EH (cell line): ENCODE measurements around the gene MAP3K2.
"Not testable (repeated sequence)": the region's sequence is repeated elsewhere in the genome, so short reads cannot be mapped to it uniquely, and the experiment has no call there.

ENCODE experiments used
- DNase-seq: peaks from one replicate; pipeline ENCODE4 v3.0.0-alpha.2; 2015; ENCODE audit warnings: low read depth

MAP3K2 gene

GRCh38 chr2:127382831-127383230 is 4.9 kb downstream of the MAP3K2 start:
- DNase-seq = no peak

GRCh38 chr2:127381762-127382161 is 6.0 kb downstream of the MAP3K2 start:
- no peak for DNase-seq

DNA sequence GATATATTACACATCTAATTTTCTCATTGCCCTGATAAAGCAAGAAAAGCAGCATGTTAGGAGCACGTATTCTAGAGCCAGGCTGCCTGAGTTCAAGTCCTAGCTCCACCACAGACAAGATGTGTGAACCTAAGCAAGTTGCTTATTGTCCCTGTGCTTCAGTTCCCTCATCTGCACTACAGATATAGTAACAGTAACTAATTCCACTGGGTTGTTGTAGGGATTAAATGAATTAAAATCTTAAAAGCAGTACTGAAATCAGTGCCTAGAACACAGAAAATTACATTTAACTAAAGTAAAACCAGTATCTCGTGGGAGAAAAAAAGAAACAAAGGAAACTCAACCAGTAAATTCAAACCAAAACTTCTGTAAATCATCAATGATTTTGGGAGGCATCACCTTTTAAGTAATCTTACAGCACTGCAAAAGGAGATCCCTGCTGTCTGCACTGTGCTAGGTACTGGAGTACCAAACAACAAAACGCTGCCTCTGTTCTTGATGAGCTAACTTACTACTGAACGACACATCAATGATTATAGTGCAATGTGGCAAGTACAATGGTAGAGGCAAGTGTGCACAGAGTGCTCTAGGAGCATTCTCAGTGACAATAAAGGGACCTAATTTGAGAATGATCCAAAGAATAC is 7.9 kb downstream of the MAP3K2 start:
- no peak for DNase-seq

- no peak for DNase-seq
Observed at GRCh38 chr2:127378720-127379119, 9.1 kb downstream of the MAP3K2 start.

- DNase-seq = peak; percentile 69
Observed at GRCh38 chr2:127377262-127377661, 10.5 kb downstream of the MAP3K2 start.

DNA sequence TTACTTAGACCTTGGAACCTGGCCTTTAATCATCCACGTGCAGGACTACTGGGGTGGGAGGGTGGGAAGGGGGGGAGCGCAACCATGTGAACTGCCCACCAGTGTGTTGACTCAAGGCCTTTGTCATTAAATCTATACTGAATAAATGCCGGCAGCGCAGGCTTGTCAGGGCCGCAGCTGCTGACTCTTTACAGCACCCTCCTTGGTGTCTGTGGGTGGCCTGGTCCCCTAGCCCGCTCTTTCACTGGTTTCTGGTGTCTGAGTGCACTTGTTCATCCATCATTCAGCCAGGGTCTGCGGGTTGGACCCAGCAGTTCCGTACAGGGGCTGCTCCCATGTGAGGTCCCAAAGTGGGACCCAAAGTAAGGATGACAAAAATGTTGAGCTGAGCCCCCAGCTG is 11.5 kb downstream of the MAP3K2 start:
- DNase-seq = no peak

DNA sequence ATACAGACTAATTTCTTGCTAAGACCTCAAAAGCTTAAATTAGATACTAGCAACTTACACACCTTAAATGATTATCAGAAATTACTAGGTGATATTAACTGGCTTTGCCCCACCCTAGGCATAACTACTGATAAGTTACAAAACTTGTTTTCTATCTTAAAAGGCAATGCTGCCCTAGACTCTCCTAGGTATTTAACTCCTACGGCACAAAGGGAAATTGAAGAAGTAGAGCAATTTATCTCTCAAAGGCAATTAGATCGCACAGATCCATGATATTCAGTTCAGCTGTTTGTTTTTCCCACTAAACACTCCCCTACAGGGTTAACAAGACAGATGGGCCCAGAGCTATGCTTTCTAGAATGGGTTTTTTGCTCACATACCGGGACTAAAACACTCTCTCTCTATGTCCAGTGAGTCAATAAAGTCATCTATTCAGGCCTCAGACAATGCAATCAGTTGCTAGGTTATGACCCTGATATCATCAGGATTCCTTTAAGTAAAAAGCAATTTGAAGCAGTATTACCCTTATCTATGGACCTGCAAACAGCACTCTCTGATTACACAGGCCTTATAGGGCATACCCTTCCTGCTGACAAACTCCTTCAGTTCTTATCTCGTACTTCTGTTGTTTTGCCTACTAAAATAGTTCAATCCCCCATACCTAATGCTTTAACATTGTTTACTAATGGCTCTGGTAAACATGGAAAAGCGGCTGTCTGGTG is 14.3 kb downstream of the MAP3K2 start:
- DNase-seq = no peak

DNA sequence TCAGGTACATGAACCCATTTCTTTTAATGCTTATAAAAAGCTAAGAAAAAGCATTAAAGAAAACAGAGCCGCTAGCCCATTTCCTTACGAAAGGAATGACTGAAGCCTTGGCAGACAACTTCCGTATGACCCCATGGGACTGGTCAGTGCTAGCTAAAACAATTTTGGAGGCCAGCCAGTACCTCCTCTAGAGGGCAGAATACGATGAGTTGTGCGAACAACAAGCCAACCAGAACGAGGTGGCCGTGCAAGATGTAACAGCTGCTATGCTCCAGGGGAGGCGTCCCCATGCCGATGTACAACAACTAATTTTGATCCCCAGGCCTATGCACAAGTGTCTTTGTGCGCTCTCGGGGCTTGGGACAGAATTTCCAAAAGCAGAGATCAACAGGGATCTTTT is 16.7 kb downstream of the MAP3K2 start:
- no peak for DNase-seq

DNA sequence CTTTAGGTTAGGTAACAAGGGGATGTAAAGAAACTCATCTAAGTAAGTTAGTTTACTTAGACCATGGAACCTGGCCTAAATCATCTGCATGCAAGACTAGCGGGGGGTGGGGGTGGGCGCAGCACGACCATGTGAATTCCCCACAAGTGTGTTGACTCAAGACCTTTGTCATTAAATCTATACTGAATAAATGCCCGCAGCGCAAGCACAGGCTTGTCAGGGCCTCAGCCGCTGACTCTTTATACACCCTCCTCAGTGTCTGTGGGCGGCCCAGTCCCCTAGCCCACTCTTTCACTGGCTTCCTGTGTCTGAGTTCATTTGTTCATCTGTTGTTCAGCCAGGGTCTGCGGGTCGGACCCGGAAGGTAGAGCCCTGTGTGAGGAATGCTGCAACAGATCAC is 17.8 kb downstream of the MAP3K2 start:
- no peak for DNase-seq

- DNase-seq = peak; percentile 29
Observed at GRCh38 chr2:127365211-127365643, 22.5 kb downstream of the MAP3K2 start.

DNA sequence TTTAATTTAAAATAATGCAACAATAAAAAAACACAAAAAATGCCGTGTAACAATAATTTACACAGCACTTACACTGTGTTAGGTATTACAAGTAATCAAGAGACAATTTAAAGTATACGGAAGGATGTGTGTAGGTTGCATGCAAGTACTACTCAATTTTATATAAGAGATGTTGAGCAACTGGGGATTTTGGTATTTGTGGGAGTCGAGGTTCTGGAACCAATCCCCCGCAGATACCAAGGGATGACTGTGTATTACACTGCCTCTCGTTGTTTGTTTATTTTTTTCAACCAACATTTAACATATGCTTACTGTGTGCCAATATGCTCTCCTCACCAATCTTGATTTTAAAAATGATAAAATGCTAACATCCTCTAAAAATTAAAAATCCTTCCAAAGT is 24.8 kb downstream of the MAP3K2 start:
- DNase-seq = peak; percentile 46

DNA sequence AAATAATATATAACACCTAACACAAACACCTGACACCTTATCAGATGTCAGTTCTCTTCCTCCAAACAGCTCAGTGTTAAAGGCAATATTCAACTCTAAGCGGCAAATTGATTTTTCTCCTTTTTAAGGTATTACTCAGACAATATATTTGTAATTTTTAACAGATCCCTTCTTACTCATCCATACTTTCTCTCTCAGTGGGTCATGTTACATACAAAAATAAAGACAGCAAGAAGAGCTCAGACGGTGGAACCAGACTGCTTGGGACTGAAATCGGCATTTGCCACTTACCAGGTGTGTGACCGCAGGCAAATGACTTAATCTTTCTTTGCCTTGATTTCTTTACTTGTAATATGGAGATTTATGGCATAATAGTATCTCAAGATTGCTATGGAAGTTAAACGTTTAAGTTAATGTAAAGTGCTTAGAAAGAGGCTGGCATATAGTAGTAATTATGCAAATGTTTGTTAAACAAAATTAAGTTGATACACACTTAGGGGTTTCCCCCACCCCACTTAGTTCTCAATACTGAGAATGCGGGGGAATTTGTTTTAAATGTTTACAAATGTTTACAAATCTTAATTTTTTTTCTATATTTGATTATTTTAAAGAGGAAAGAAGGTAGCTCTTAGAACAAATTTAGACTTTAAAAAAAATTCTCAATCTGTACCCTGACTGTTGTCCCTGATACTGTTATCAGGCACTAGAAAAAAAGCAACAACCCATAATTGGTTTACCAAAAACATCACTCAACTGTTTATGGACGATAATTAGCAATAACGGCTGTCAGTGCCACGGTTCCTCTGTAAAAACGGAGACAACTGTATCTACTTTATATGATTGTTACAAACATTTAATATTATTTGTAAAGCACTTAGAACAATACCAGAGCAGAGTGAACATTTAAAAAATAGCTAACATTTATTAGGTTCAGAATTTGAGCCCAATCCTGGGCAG is 25.6 kb downstream of the MAP3K2 start:
- no peak for DNase-seq

- no peak for DNase-seq
Observed at GRCh38 chr2:127360242-127360641, 27.5 kb downstream of the MAP3K2 start.

- no peak for DNase-seq
Observed at GRCh38 chr2:127359520-127359919, 28.3 kb downstream of the MAP3K2 start.

DNA sequence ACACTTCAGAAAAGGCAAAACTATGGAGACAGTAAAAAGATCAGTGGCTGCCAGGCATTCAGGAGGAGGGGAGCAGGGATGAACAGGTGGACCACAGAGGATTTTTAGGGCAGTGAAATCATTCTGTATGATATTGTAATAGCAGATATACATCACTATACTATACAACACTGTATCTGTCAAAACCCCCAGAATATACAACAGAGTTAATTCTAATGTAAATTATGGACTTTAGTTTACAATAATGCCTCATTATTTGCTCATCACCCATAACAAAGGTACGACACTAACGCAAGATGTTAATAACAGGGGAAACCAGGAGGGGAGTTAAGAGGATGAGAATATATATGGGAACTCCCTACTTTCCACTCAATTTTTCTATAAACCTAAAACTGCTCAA is 28.8 kb downstream of the MAP3K2 start:
- no peak for DNase-seq

GRCh38 chr2:127358044-127358443 is 29.7 kb downstream of the MAP3K2 start:
- DNase-seq = peak; percentile 23

DNA sequence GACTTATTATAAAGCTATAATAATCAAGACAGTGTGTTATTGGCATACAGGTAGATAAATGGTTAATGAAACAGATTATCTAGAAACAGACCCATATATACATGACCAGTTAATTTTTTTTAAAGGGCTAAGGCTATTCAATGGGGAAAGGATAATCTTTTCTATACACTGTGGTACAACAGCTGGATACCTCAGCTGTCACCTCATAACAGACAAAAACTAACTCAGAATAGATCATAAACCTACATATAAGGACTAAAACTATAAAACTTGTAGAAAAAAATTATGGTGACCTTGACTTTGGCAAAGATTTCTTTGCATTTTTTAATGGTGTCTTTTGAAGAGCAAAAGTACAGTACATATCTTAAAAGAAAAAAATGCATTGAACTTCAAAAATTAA is 30.2 kb downstream of the MAP3K2 start:
- no peak for DNase-seq

DNA sequence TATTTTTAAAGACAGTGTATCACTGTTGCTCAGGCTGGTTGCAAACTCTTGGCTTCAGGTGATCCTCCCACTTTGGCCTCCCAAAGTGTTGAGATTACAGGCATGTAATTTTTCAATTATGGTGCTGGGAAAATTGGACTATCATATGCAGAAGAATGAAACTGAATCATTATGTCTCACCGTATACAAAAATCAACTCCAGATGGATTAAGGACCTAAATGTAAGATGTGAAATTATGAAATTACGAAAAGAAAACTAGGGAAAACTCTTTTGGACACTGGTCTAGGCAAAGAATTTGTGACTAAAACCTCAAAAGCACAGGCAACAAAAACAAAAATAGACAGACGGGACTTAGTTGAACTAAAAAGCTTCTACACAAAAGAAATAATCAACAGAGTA is 31.2 kb downstream of the MAP3K2 start:
- DNase-seq = no peak

GRCh38 chr2:127355407-127356008 is 32.3 kb downstream of the MAP3K2 start:
- peak; percentile 21 for DNase-seq

DNA sequence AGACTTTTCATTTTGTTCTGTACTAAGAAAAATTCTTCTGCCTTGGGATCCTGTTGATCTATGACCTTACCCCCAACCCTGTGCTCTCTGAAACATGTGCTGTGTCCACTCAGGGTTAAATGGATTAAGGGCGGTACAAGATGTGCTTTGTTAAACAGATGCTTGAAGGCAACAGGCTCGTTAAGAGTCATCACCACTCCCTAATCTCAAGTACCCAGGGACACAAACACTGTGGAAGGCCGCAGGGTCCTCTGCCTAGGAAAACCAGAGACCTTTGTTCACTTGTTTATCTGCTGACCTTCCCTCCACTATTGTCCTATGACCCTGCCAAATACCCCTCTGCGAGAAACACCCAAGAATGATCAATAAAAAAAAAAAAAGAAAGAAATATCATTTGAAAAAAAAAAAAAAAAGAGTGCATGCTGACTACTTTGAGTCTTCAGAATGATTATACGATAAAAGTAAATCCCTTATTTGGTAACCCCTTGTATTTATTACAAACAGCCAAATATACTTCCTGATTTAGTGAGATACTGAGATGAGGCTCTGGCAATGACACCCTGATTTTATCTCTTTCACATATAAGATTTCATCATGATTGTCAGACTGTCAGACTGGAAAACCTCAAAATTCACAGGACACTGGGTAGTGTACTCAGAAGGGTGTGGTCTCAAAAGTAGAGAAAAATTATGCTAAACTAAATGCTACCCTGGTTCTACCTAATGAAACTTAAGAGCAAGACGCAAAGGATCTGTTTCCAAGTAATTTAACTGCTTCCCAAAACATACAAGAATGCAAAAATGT is 33.7 kb downstream of the MAP3K2 start:
- DNase-seq = not testable (repeated sequence)

- not testable (repeated sequence) for DNase-seq
Observed at GRCh38 chr2:127353223-127353622, 34.6 kb downstream of the MAP3K2 start.
